Adrenal gland (tissue), 19 donors: ENCODE data around the gene KIFC3. TPM values are rescaled to one million over a fixed set of nuclear protein-coding genes. Genes with fewer than 3 reads are reported as not detected.
A peak's percentile ranks its signal among the peaks of the same experiment; 100 is the strongest.
"Not testable (repeated sequence)": the region's sequence is repeated elsewhere in the genome, so short reads cannot be mapped to it uniquely, and the experiment has no call there.

Experiments used
- DNase-seq, 7 donors: peaks; one replicate each; pipeline ENCODE4 v3.0.0-alpha.2; 2019 to 2020
- H3K27ac ChIP-seq, 5 donors: fragments of 200-600 bp; sonication (generic) in 4 of 5; 1 replicate in 3 of 5; 2 replicates in 2 of 5; pipeline versions ENCODE4 v1.5.1 to v1.8.0; 2016 to 2020; ENCODE audit warnings: mild to moderate bottlenecking in 1 of 5
- H3K27me3 ChIP-seq: fragments of 200-600 bp; 2 replicates; pipeline ENCODE4 v1.8.0; 2021
- H3K36me3 ChIP-seq, 2 donors: fragments of 200-600 bp; replicated peaks in 1 of 2; 1 replicate in 1 of 2; 2 replicates in 1 of 2; pipeline versions ENCODE4 v1.5.1 to v1.8.0; 2018 to 2022
- H3K4me1 ChIP-seq, 2 donors: fragments of 200-600 bp; replicated peaks in 1 of 2; 1 replicate in 1 of 2; 2 replicates in 1 of 2; pipeline versions ENCODE4 v1.5.1 to v1.8.0; 2018 to 2021
- H3K4me3 ChIP-seq, 4 donors: fragments of 200-600 bp; sonication (generic) in 3 of 4; one replicate each; pipeline ENCODE4 v1.5.1; 2016 to 2018
- H3K9me3 ChIP-seq, 3 donors: fragments of 200-600 bp; sonication (generic) in 1 of 3; replicated peaks in 1 of 3; 1 replicate in 2 of 3; 2 replicates in 1 of 3; pipeline versions ENCODE4 v1.5.1 to v1.8.0; 2016 to 2021
- CTCF ChIP-seq, 6 experiments: fragments of 450-650 bp in 4 of 6; fragments of 200-600 bp in 2 of 6; sonication (generic) in 1 of 6; IDR thresholded peaks; 1 replicate in 5 of 6; 2 replicates in 1 of 6; pipeline versions ENCODE4 v1.5.1 to v1.8.0; 2016 to 2021; ENCODE audit warnings: antibody characterized with exemption in 6 of 6, mild to moderate bottlenecking in 2 of 6, moderate library complexity in 1 of 6
- POLR2A ChIP-seq, 2 donors: fragments of 450-650 bp; IDR thresholded peaks; one replicate each; pipeline ENCODE4 v1.6.1; 2017; ENCODE audit warnings: antibody characterized with exemption in 2 of 2, mild to moderate bottlenecking in 2 of 2, moderate library complexity in 1 of 2
- WGBS, 4 donors: extraction: QIAGEN DNeasy Blood & Tissue Kit in 2 of 4; methylation state at CpG; one replicate each; pipeline versions ENCODE4 v1.1.5 to v1.1.7; 2013 to 2017; 5-methylcytosine and 5-hydroxymethylcytosine counted together
- intact Hi-C, 2 donors: fragments of 100-400 bp; cut with DNase I; formaldehyde crosslinking; loops; one replicate each; pipeline versions ENCODE4 v1.14.1 to v1.15.0; 2022 to 2023
- long read RNA-seq, 10 donors: library from polyadenylated mRNA in 3 of 10; unstranded in 2 of 10; stranded (forward) in 1 of 10; transcript quantifications; one replicate each; pipeline ENCODE4 v2.0.0 and lab custom pipeline, GENCODE V29; 2021 to 2026
- polyA plus RNA-seq, 3 donors: library from polyadenylated mRNA; stranded (reverse); fragments of 200-250 nt in 2 of 3; fragments of 350-450 nt in 1 of 3; fragmentation: Illumina TruSeq in 1 of 3; extraction: RNeasy Lipid Tissue Mini Kit (QIAGEN cat#74804) in 1 of 3; gene quantifications; one replicate each; pipeline ENCODE4 v1.2.3, GENCODE V29; 2013 to 2014
- total RNA-seq, 9 donors: library from RNA; depleted of rRNA in 4 of 9; stranded (reverse); fragments of >200 nt in 4 of 9; fragments of 120-200 nt in 1 of 9; fragmentation: NEBNext Ultra II Directional in 1 of 9; extraction: Animal tissue kit (Norgen Biotek cat#: 25700) in 1 of 9; gene quantifications; one replicate each; pipeline versions ENCODE4 v1.1.0 to v1.2.4, GENCODE V29; 2013 to 2023
- donor health status: healthy with polysubstance abuse.
- donor health status: Bipolar disorder and iron deficiency.
- donor health status: DM: yes; HTN: yes; CAD: no.
- donor health status: DM: no; HTN: no; CAD: no.
- donor health status: DM: no; HTN: no; CAD: no.
- donor health status: DM: yes; HTN: yes; CAD: no.

The KIFC3 gene
- total RNA-seq = 100 to 1,000 TPM in 1 of 9 donors, 10 to 100 TPM in 8; 17.2 to 100 (median 59.4) TPM
- polyA plus RNA-seq = 100 to 1,000 TPM in 1 of 3 donors, 10 to 100 TPM in 2; 15.5 to 130 (median 71.7) TPM
- long read RNA-seq, donor 1, partial matches to known transcripts = 0 of 1 reads
- long read RNA-seq, donor 1, other reads (novel, unspliced or antisense) = 0 of 1 reads
- long read RNA-seq, donor 2, partial matches to known transcripts = 0 of 3 reads
- long read RNA-seq, donor 2, other reads (novel, unspliced or antisense) = 0 of 3 reads
- long read RNA-seq, donor 3 = 0 reads
- long read RNA-seq, donor 4, partial matches to known transcripts = 2 of 5 reads
- long read RNA-seq, donor 4, other reads (novel, unspliced or antisense) = 3 of 5 reads
- long read RNA-seq, donor 5, transcript KIFC3-201 (19 exons, 3,427 nt) = minor isoform, 5 of 198 reads
- long read RNA-seq, donor 5, transcript KIFC3-203 (20 exons, 3,379 nt) = major isoform, 64 of 198 reads
- long read RNA-seq, donor 5, partial matches to known transcripts = 33 of 198 reads
- long read RNA-seq, donor 5, other reads (novel, unspliced or antisense) = 95 of 198 reads
- long read RNA-seq, donor 6, partial matches to known transcripts = 0 of 7 reads
- long read RNA-seq, donor 6, other reads (novel, unspliced or antisense) = 7 of 7 reads
- long read RNA-seq, donor 7, partial matches to known transcripts = 8 of 10 reads
- long read RNA-seq, donor 7, other reads (novel, unspliced or antisense) = 0 of 10 reads
- long read RNA-seq, donor 8, partial matches to known transcripts = 0 of 2 reads
- long read RNA-seq, donor 8, other reads (novel, unspliced or antisense) = 0 of 2 reads
- long read RNA-seq, donor 9 = 0 reads
- long read RNA-seq, donor 10, partial matches to known transcripts = 0 of 1 reads
- long read RNA-seq, donor 10, other reads (novel, unspliced or antisense) = 0 of 1 reads

GRCh38 chr16:57802341-57803133 is at the start of gene KIFC3:
Gene KIFC3, minus strand, starts transcription at chr16:57802491. Its CDS starts 4,248 bp downstream, at chr16:57798243.
- no peaks in the 10 kb centered on the region for H3K9me3 ChIP-seq
- DNase-seq = peak; percentile 82 to 91 (median 86)
- peak within 1 kb of the TSS in 4 of 5 donors; percentile 70 to 94 (median 84) for H3K27ac ChIP-seq
- TF ChIP-seq CTCF (IDR thresholded peaks at IDR 0.05) (peak in 3 of 6 experiments; percentile 27 to 44 (median 31)), POLR2A (IDR thresholded peaks at IDR 0.05) (peak; percentile 23 to 47)
- H3K36me3 ChIP-seq = peaks cover 0 to 4% of the 10 kb centered on the region in 2 donors
- H3K4me1 ChIP-seq = peaks cover 14 to 62% of the 10 kb centered on the region in 2 donors
- H3K27me3 ChIP-seq = no peaks in the 10 kb centered on the region
- WGBS, 4 donors = 12 to 55% (median 33%) methylated on average over 18 to 78 of the region's 78 CpGs
- peak within 1 kb of the TSS in 3 of 4 donors; percentile 7 to 74 (median 44) for H3K4me3 ChIP-seq
- intact Hi-C loops = no loop called here

- no peaks in the 10 kb centered on the region for H3K27me3 ChIP-seq
- 90 to 98% (median 94%) methylated on average over 5 of the region's 5 CpGs for WGBS, 4 donors
- intact Hi-C loops = no loop called here
Observed at GRCh38 chr16:57848181-57848580, 45.9 kb upstream of the KIFC3 start.

GRCh38 chr16:57846931-57847330 is 44.6 kb upstream of the KIFC3 start:
- H3K27me3 ChIP-seq, H3K9me3 ChIP-seq, H3K4me3 ChIP-seq, H3K36me3 ChIP-seq, DNase-seq, intact Hi-C loops, H3K27ac ChIP-seq, H3K4me1 ChIP-seq: not testable (repeated sequence)
- WGBS, 4 donors = 78 to 98% (median 86%) methylated on average over 4 to 6 of the region's 6 CpGs

More at GRCh38 chr16:57848181-57848580, 45.9 kb upstream of the KIFC3 start:
- H3K4me1 ChIP-seq = no peaks in the 10 kb centered on the region
- H3K36me3 ChIP-seq = no peaks in the 10 kb centered on the region
- no peak for DNase-seq
- no peak overlapping the region for H3K4me3 ChIP-seq
- H3K9me3 ChIP-seq = no peaks in the 10 kb centered on the region
- H3K27ac ChIP-seq = no peak overlapping the region
- TF ChIP-seq CTCF (IDR thresholded peaks at IDR 0.05) (no peak), POLR2A (IDR thresholded peaks at IDR 0.05) (no peak)

- Histone ChIP-seq H3K27ac (no peak overlapping the region), H3K27me3 (no peaks in the 10 kb centered on the region), H3K36me3 (no peaks in the 10 kb centered on the region), H3K4me3 (no peak overlapping the region), H3K4me1 (no peaks in the 10 kb centered on the region), H3K9me3 (no peaks in the 10 kb centered on the region)
- TF ChIP-seq CTCF (IDR thresholded peaks at IDR 0.05) (no peak), POLR2A (IDR thresholded peaks at IDR 0.05) (no peak)
- WGBS, 4 donors = 84 to 90% (median 87%) methylated on average over 4 to 9 of the region's 9 CpGs
- no peak for DNase-seq
- intact Hi-C loops = no loop called here
Observed at GRCh38 chr16:57846078-57846697, 43.9 kb upstream of the KIFC3 start.
